Motor neuron (in vitro differentiated cells): ENCODE data around the gene L3MBTL1. TPM values are rescaled to one million over a fixed set of nuclear protein-coding genes. Genes with fewer than 3 reads are reported as not detected.

ENCODE experiments used
- ATAC-seq, 8 experiments: fragments of 200-7000 bp; cut with Tn5 transposase; replicated peaks in 6 of 8; 2 replicates each; pipeline ENCODE4 v1.8.0; 2021; ENCODE audit warnings: mild to moderate bottlenecking in 8 of 8, moderate library complexity in 8 of 8
- H3K27ac ChIP-seq, 2 donors: fragments of 250-450 bp; sonication (Bioruptor Pico); 2 replicates each; pipeline ENCODE4 v1.9.0; 2021; ENCODE audit warnings: antibody characterized with exemption in 2 of 2, mild to moderate bottlenecking in 2 of 2, moderate library complexity in 1 of 2
- H3K4me1 ChIP-seq, 2 donors: fragments of 250-450 bp; sonication (Bioruptor Pico); replicated peaks in 1 of 2; 2 replicates each; pipeline ENCODE4 v1.6.1; 2021; ENCODE audit warnings: antibody characterized with exemption in 2 of 2, mild to moderate bottlenecking in 2 of 2, moderate library complexity in 1 of 2
- H3K4me3 ChIP-seq, 5 donors: fragments of 250-450 bp; sonication (Bioruptor Pico); 2 replicates each; pipeline ENCODE4 v1.9.0; 2021; ENCODE audit warnings: antibody characterized with exemption in 5 of 5, mild to moderate bottlenecking in 5 of 5, moderate library complexity in 4 of 5
- WGBS, 10 experiments: fragments of 450-650 bp; shearing (Covaris generic); methylation state at CpG; one replicate each; pipeline ENCODE4 v1.0.0; 2022; 5-methylcytosine and 5-hydroxymethylcytosine counted together
- in situ Hi-C, 9 experiments: fragments of 400-800 bp; cut with MboI; loops; one replicate each; pipeline ENCODE4 v1.15.0; 2021; ENCODE audit warnings: low sequenced_read_pairs in 9 of 9, low pct_unique_long_range_greater_than_20kb in 2 of 9; ENCODE audit not compliant: unreplicated experiment in 9 of 9
- total RNA-seq, 8 experiments: library from RNA; unstranded; fragments of 300-600 nt; gene quantifications; 2 replicates each; pipeline versions ENCODE4 v1.2.3 to v1.2.4, GENCODE V29; 2022

The L3MBTL1 gene
- total RNA-seq, 8 experiments from 2014 or later: 0.81 to 14.9 (median 12.2) TPM

DNA sequence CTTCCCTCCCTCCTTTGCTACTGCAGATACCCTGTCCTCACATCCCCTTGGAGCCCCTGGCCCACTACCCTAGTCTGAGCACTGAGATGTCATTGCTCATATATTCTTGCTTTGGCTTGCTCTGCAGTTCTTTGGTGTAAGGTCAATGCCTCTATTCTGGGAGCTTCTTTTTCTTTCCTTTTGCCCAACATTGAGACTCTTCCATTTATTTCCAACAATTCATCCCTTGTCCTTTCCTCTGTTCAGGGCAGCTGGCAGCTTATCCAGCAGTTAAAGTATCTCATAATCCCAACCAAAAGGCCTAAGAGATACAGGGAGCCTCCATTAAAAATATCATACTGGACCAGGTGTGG is 23.6 kb downstream of the L3MBTL1 start:
- no peak overlapping the region for H3K27ac ChIP-seq
- H3K4me3 ChIP-seq: no peak overlapping the region
- no peaks in the 10 kb centered on the region for H3K4me1 ChIP-seq
- no peak for ATAC-seq
- in situ Hi-C loops: loop anchor here in 4 of 9 experiments (25.0 kb wide), 1 partner anchor 556 kb away; no protein-coding TSS in a partner anchor

DNA sequence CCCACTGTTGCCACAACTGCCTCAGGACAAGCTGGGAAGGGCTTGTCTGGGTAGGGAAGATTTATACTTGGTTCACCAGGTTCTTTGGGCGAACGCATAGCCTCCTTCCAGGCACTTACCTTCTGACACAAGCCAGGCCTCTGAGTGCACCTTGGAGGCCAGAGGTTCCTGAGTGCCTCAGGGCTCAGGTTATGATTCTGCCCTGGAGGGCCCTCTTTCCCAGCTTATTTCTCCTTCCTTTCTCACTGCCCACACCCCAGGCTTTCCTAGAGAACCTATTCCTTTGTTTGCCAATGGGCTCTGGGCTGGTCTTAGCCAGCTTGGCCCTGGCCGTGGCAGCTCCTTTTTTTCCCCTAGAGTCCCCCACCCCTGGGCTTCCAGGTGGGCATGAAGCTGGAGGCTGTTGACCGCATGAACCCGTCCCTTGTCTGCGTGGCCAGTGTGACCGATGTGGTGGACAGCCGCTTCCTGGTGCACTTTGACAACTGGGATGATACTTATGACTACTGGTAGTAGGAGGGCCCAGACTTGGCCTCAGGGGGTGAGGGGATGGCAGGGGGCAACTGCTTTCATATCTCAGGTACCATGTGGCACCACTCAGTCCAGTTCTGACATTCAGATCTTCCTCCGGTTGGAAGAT is 25.0 kb downstream of the L3MBTL1 start:
- no peak overlapping the region for H3K4me3 ChIP-seq
- in situ Hi-C loops: loop anchor here in 4 of 9 experiments (25.0 kb wide), 1 partner anchor 555 kb away; no protein-coding TSS in a partner anchor
- 66 to 100% (median 92%) methylated on average over 2 to 7 of the region's 9 CpGs; no CpG with 5 or more reads in 4 of the 10 experiments for WGBS, 10 experiments
- no peak for ATAC-seq
- H3K4me1 ChIP-seq: no peaks in the 10 kb centered on the region
- no peak overlapping the region for H3K27ac ChIP-seq

DNA sequence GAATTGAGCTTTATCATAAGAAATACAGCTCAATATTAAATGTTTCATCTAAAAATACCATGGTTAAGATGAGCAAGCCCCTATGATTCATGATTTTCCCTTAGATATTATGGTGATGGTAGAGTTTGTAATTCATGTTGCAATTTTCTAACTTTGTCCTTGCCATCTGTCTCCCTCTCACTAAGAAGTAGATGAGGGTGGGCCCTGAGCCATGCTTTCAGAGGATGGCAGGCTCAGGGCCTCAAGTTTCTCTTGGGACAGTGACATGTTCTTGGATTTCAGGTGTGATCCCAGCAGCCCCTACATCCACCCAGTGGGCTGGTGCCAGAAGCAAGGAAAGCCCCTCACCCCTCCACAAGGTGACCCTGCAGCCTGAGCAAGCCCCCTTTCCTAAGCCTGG is 25.6 kb downstream of the L3MBTL1 start:
- no peak overlapping the region for H3K4me3 ChIP-seq
- no peak overlapping the region for H3K27ac ChIP-seq
- no peaks in the 10 kb centered on the region for H3K4me1 ChIP-seq
- in situ Hi-C loops: loop anchor here in 4 of 9 experiments (25.0 kb wide), 1 partner anchor 554 kb away; no protein-coding TSS in a partner anchor
- no peak for ATAC-seq

DNA sequence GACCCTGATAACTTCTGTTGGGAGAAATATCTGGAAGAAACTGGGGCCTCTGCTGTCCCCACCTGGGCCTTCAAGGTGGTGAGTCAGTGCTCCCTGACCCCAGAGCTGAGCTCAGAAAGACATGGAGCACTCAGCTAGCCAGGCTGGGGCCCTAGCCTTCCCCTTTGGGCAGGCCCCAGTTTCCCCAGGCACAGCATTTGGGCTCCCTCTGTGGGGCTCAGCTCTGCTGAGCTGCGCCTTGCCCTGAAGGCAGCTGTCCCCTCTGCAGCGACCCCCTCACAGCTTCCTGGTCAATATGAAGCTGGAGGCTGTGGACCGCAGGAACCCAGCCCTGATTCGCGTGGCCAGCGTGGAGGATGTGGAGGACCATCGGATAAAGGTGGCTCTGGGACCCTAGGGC is 26.5 kb downstream of the L3MBTL1 start:
- H3K27ac ChIP-seq: no peak overlapping the region
- WGBS, 10 experiments: 90 to 96% methylated on average over 2 to 4 of the region's 7 CpGs; no CpG with 5 or more reads in 8 of the 10 experiments
- no peak for ATAC-seq
- H3K4me1 ChIP-seq: no peaks in the 10 kb centered on the region
- H3K4me3 ChIP-seq: no peak overlapping the region
- in situ Hi-C loops: loop anchor here in 4 of 9 experiments (25.0 kb wide), 1 partner anchor 553 kb away; no protein-coding TSS in a partner anchor

GRCh38 chr20:43534791-43535350 is 27.4 kb downstream of the L3MBTL1 start:
- Histone ChIP-seq H3K27ac (no peak overlapping the region), H3K4me3 (no peak overlapping the region), H3K4me1 (no peaks in the 10 kb centered on the region)
- WGBS, 10 experiments: 40 to 92% (median 76%) methylated on average over 1 to 2 of the region's 8 CpGs; no CpG with 5 or more reads in 4 of the 10 experiments
- ATAC-seq: no peak
- in situ Hi-C loops: loop anchor here in 4 of 9 experiments (25.0 kb wide), 1 partner anchor 552 kb away; no protein-coding TSS in a partner anchor

- no peak overlapping the region for H3K27ac ChIP-seq
- H3K4me3 ChIP-seq: no peak overlapping the region
- no peaks in the 10 kb centered on the region for H3K4me1 ChIP-seq
- ATAC-seq: no peak
- in situ Hi-C loops: loop anchor here in 4 of 9 experiments (25.0 kb wide), 1 partner anchor 552 kb away; no protein-coding TSS in a partner anchor
- 29 to 72% (median 40%) methylated on average over 1 to 2 of the region's 7 CpGs; no CpG with 5 or more reads in 7 of the 10 experiments for WGBS, 10 experiments
These were observed 28.0 kb downstream of the L3MBTL1 start for GRCh38 chr20:43535370-43536004.

DNA sequence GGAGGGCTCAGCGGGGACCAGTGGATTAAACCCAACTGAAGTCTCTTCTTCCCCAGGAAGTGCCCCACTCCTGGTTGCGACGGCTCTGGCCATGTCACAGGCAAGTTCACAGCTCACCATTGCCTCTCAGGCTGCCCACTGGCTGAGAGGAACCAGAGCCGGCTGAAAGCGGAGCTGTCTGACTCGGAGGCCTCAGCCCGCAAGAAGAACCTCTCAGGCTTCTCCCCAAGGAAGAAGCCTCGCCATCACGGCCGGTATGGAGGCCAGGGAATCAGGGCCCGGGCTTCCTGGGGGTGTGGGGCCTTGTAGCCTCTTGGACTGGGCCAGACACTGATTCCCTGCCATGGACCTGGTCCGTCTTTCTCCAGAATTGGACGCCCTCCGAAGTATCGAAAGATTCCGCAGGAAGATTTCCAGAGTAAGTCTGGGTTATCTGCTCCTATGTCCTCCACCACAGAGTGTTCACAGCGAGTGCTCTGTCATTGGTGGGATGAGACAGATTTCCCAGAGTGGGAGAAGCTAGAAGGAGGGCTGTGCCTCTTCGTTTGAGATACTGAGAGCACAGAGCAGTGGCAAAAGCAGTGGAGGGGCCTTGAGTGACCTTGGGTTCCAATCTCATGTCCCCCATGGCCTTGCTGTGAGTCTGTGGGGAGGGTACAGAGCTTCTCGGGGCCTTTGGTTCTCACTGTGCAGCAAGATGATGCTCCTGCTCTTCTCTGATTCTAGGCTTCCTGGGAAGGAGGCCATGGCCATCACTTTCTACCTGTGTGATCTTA is 28.7 kb downstream of the L3MBTL1 start:
- in situ Hi-C loops: loop anchor here in 4 of 9 experiments (25.0 kb wide), 1 partner anchor 551 kb away; no protein-coding TSS in a partner anchor
- no peaks in the 10 kb centered on the region for H3K4me1 ChIP-seq
- no peak for ATAC-seq
- H3K4me3 ChIP-seq: no peak overlapping the region
- no peak overlapping the region for H3K27ac ChIP-seq
- WGBS, 10 experiments: 69 to 90% (median 88%) methylated on average over 3 to 7 of the region's 19 CpGs; no CpG with 5 or more reads in 6 of the 10 experiments

GRCh38 chr20:43536817-43537440 is 29.4 kb downstream of the L3MBTL1 start:
- Histone ChIP-seq H3K4me3 (no peak overlapping the region), H3K4me1 (no peaks in the 10 kb centered on the region), H3K27ac (no peak overlapping the region)
- in situ Hi-C loops: loop anchor here in 4 of 9 experiments (25.0 kb wide), 1 partner anchor 550 kb away; no protein-coding TSS in a partner anchor
- WGBS, 10 experiments: 13 to 80% (median 52%) methylated on average over 1 to 2 of the region's 2 CpGs; no CpG with 5 or more reads in 4 of the 10 experiments
- ATAC-seq: no peak

DNA sequence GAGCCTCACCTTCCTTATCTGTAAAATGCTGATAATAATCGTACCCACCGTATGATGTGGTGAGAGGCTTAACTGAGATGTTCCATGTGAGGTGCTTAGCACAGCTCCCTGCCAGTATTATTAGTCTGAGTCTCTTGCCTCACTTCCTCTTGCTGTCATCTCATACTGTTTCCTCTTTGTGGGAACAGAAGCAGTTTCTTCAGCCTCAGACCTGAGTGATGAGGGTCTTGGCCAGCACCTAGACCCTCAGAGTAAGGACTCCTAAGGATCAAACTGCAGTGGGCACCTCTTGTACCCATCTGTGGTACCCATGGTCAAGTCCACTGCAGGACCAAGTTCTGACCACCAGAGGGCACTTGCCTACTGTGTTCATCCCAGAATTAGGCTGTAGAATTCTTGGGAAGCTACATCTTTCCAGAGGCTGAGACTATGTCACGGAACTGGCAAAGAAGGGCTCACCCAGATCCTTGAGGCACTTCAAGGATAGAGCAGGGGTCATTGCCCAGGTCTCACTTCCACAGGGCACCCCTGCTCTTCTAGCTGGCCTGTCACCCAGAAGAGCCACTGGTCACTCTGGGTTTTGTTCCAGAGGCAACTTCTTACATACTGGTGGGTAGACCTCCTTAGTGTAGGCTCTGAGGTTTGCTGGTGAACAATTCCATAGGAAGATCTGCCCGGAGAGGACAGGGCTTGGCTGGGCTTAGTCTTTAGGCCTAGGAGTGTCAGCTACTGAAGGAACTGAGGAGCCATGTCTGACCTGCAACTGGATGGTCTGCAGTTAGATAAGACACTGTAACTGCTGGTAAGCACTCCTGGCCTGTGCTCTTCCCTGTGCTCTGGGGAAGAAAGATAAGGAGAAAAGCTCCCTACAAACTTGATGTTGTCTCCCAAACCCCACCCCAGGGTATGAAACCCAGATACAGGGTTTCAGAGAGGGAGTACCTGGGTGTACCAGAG is 30.7 kb downstream of the L3MBTL1 start:
- H3K4me3 ChIP-seq: no peak overlapping the region
- H3K27ac ChIP-seq: no peak overlapping the region
- peak; percentile 46 to 92 (median 72) for ATAC-seq
- in situ Hi-C loops: loop anchor here in 4 of 9 experiments (25.0 kb wide), 1 partner anchor 549 kb away; no protein-coding TSS in a partner anchor
- 0 to 45% (median 0%) methylated on average over 2 to 4 of the region's 4 CpGs; no CpG with 5 or more reads in 5 of the 10 experiments for WGBS, 10 experiments
- no peaks in the 10 kb centered on the region for H3K4me1 ChIP-seq

DNA sequence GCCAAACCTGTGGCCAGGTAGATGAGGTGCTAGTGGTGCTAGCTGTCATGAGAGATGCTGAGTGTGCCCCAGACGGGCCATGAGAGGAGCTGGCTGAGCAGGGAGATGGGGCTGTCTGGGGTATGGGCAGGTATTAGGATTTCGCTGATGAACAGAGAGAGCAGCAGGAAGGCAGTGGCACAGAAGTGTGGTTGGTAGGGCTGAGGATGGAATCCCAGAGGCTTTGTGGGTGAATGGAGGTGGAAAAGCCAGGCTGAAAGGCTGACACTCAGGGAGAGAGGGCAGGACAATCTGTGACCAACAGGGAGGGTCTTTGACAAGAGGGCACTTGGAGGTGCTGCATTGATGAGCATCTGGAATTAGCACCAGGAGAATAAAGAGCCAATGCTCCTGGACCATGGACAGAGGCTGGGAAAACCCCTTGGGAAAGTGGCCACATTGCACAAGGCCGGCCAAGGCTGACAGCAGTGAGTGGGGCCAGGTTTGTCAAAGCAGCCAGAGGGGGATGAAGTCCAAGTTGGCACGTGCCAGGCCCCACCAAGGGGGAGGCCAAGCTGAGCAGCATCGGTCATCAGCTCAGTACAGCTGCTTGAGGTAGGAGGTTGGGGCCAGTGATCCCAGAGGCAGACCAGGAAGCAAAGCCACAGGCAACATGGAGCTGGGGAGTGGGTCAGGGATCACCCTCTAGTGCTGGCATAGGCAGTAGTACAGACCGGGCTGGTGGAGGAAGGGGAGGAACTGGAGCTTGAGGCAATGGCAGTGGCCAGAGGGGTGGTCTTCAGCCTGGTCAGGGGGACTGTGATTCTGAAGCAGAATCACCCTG is 31.6 kb downstream of the L3MBTL1 start:
- Histone ChIP-seq H3K4me1 (no peaks in the 10 kb centered on the region), H3K27ac (no peak overlapping the region), H3K4me3 (no peak overlapping the region)
- in situ Hi-C loops: loop anchor here in 4 of 9 experiments (25.0 kb wide), 1 partner anchor 548 kb away; no protein-coding TSS in a partner anchor
- 0 to 100% (median 70%) methylated on average over 1 to 4 of the region's 6 CpGs; no CpG with 5 or more reads in 3 of the 10 experiments for WGBS, 10 experiments
- ATAC-seq: no peak
